ENCODE data around the gene RRAS.

Gene RRAS

GRCh38 chr19:49677231-49677900 lies 37.4 kb upstream of the RRAS start, which contains the start of gene PRMT1:
TSS of gene PRMT1 (plus strand) at chr19:49677271. CDS start at chr19:49677281, 10 bp downstream.
- no peak for FAIRE-seq

GRCh38 chr19:49676784-49677230 lies 36.9 kb upstream of the RRAS start:
- FAIRE-seq (peak; percentile 92), DNase-seq (ENCODE audit: low spot score) (peak; percentile 97)

More at GRCh38 chr19:49677231-49677900, 37.4 kb upstream of the RRAS start, which contains the start of gene PRMT1:
- peak; percentile 67 for DNase-seq (ENCODE audit: low spot score)

GRCh38 chr19:49676136-49676783 lies 36.3 kb upstream of the RRAS start:
- FAIRE-seq (peak; percentile 5), DNase-seq (ENCODE audit: low spot score) (peak; percentile 77)

- DNase-seq (ENCODE audit: low spot score) (peak; percentile 82), FAIRE-seq (peak; percentile 52)
These were observed 32.4 kb upstream of the RRAS start for GRCh38 chr19:49672131-49672919.

- no peak for FAIRE-seq
- DNase-seq (ENCODE audit: low spot score) = no peak
These were observed 29.6 kb upstream of the RRAS start for GRCh38 chr19:49669516-49669915.

GRCh38 chr19:49667473-49667872 lies 27.5 kb upstream of the RRAS start:
- FAIRE-seq (no peak), DNase-seq (ENCODE audit: low spot score) (no peak)

GRCh38 chr19:49666120-49666444 lies 26.1 kb upstream of the RRAS start:
- DNase-seq (ENCODE audit: low spot score) (peak; percentile 39), FAIRE-seq (no peak)

GRCh38 chr19:49665351-49666119 lies 25.6 kb upstream of the RRAS start, which contains the start of the genes BCL2L12 and IRF3:
TSS of gene BCL2L12 (plus strand) at chr19:49665933. CDS start at chr19:49666693, 760 bp downstream.
TSS of gene IRF3 (minus strand) at chr19:49665857. CDS start at chr19:49664838, 1,019 bp downstream.
- no peak for FAIRE-seq

GRCh38 chr19:49665036-49665350 lies 25.1 kb upstream of the RRAS start:
- peak; percentile 9 for FAIRE-seq

More at GRCh38 chr19:49665351-49666119, 25.6 kb upstream of the RRAS start, which contains the start of the genes BCL2L12 and IRF3:
- peak; percentile 96 for DNase-seq (ENCODE audit: low spot score)

GRCh38 chr19:49664171-49665035 lies 24.5 kb upstream of the RRAS start:
- DNase-seq (ENCODE audit: low spot score) = peak; percentile 90
- no peak for FAIRE-seq

More at GRCh38 chr19:49665036-49665350, 25.1 kb upstream of the RRAS start:
- DNase-seq (ENCODE audit: low spot score) = no peak

GRCh38 chr19:49663224-49663623 lies 23.3 kb upstream of the RRAS start:
- FAIRE-seq (no peak), DNase-seq (ENCODE audit: low spot score) (no peak)

- FAIRE-seq (no peak), DNase-seq (ENCODE audit: low spot score) (no peak)
These were observed 22.1 kb upstream of the RRAS start for GRCh38 chr19:49662011-49662410.

- FAIRE-seq (no peak), DNase-seq (ENCODE audit: low spot score) (no peak)
These were observed 20.5 kb upstream of the RRAS start for GRCh38 chr19:49660338-49660961.

- FAIRE-seq (no peak), DNase-seq (ENCODE audit: low spot score) (no peak)
These were observed 18.9 kb upstream of the RRAS start for GRCh38 chr19:49658566-49659442.

- DNase-seq (ENCODE audit: low spot score) (no peak), FAIRE-seq (no peak)
These were observed 18.2 kb upstream of the RRAS start for GRCh38 chr19:49658139-49658517.

GRCh38 chr19:49657493-49658138 lies 17.7 kb upstream of the RRAS start:
- FAIRE-seq (no peak), DNase-seq (ENCODE audit: low spot score) (no peak)

GRCh38 chr19:49656456-49657109 lies 16.6 kb upstream of the RRAS start:
- FAIRE-seq (no peak), DNase-seq (ENCODE audit: low spot score) (no peak)

Data from urothelium cell line (cell line).